ENCODE results near the gene ADCY2.

Gene ADCY2

GRCh38 chr5:7784683-7785380 is 388.9 kb downstream of the ADCY2 start:
- no peak for DNase-seq (ENCODE audit: low spot score)

GRCh38 chr5:7787770-7788169 is 391.8 kb downstream of the ADCY2 start:
- no peak for DNase-seq (ENCODE audit: low spot score)

- no peak for DNase-seq (ENCODE audit: low spot score)
Observed at GRCh38 chr5:7789567-7789966, 393.6 kb downstream of the ADCY2 start.

- no peak for DNase-seq (ENCODE audit: low spot score)
Observed at GRCh38 chr5:7793895-7794294, 398.0 kb downstream of the ADCY2 start.

- DNase-seq (ENCODE audit: low spot score), result no peak
Observed at GRCh38 chr5:7794311-7794710, 398.4 kb downstream of the ADCY2 start.

GRCh38 chr5:7794823-7795222 is 398.9 kb downstream of the ADCY2 start:
- no peak for DNase-seq (ENCODE audit: low spot score)

- no peak for DNase-seq (ENCODE audit: low spot score)
Observed at GRCh38 chr5:7795306-7795705, 399.4 kb downstream of the ADCY2 start.

GRCh38 chr5:7801891-7802614 is 406.1 kb downstream of the ADCY2 start:
- DNase-seq (ENCODE audit: low spot score), result no peak

GRCh38 chr5:7802855-7803254 is 406.9 kb downstream of the ADCY2 start:
- no peak for DNase-seq (ENCODE audit: low spot score)

GRCh38 chr5:7803937-7804336 is 408.0 kb downstream of the ADCY2 start:
- no peak for DNase-seq (ENCODE audit: low spot score)

GRCh38 chr5:7805379-7805778 is 409.4 kb downstream of the ADCY2 start:
- no peak for DNase-seq (ENCODE audit: low spot score)

- DNase-seq (ENCODE audit: low spot score), result no peak
Observed at GRCh38 chr5:7808998-7809397, 413.1 kb downstream of the ADCY2 start.

GRCh38 chr5:7811715-7812114 is 415.8 kb downstream of the ADCY2 start:
- no peak for DNase-seq (ENCODE audit: low spot score)

GRCh38 chr5:7813007-7813406 is 417.1 kb downstream of the ADCY2 start:
- DNase-seq (ENCODE audit: low spot score), result no peak

- DNase-seq (ENCODE audit: low spot score), result no peak
Observed at GRCh38 chr5:7813576-7813975, 417.6 kb downstream of the ADCY2 start.

GRCh38 chr5:7814816-7815215 is 418.9 kb downstream of the ADCY2 start:
- no peak for DNase-seq (ENCODE audit: low spot score)

GRCh38 chr5:7815892-7816534 is 420.1 kb downstream of the ADCY2 start:
- peak; percentile 34 for DNase-seq (ENCODE audit: low spot score)

- DNase-seq (ENCODE audit: low spot score), result no peak
Observed at GRCh38 chr5:7816535-7816901, 420.6 kb downstream of the ADCY2 start.

- DNase-seq (ENCODE audit: low spot score), result no peak
Observed at GRCh38 chr5:7822449-7822848, 426.5 kb downstream of the ADCY2 start.

- DNase-seq (ENCODE audit: low spot score), result no peak
Observed at GRCh38 chr5:7823594-7823993, 427.7 kb downstream of the ADCY2 start.

GRCh38 chr5:7824995-7825394 is 429.1 kb downstream of the ADCY2 start:
- DNase-seq (ENCODE audit: low spot score), result no peak

GRCh38 chr5:7825630-7826029 is 429.7 kb downstream of the ADCY2 start:
- no peak for DNase-seq (ENCODE audit: low spot score)

GRCh38 chr5:7827610-7828009 is 431.7 kb downstream of the ADCY2 start:
- no peak for DNase-seq (ENCODE audit: low spot score)

All from CD4-positive, alpha-beta T cell treated with Interleukin-6 at 100 ng/mL for 8 hours (primary cell).